GM18951 (cell line): Measurements from ENCODE around the gene XNDC1N.

Experiments
- POLR2A ChIP-seq: IDR thresholded peaks from 4 replicates; pipeline ENCODE4 v1.6.1; 2011; ENCODE audit warnings: mild to moderate bottlenecking; ENCODE audit not compliant: insufficient read length, insufficient read depth; ENCODE audit errors: extremely low read depth
- in situ Hi-C: fragments of 300-500 bp; cut with MboI; formaldehyde crosslinking; loops from one replicate; pipeline ENCODE4 v1.12.0; 2022; ENCODE audit warnings: low sequenced_read_pairs, mixed read lengths, inconsistent platforms; ENCODE audit not compliant: unreplicated experiment

The XNDC1N gene

GRCh38 chr11:71946144-71946571 is 17.8 kb upstream of the XNDC1N start:
- in situ Hi-C loops: no loop called here
- TF ChIP-seq POLR2A: no peak

GRCh38 chr11:71940561-71941219 is 12.3 kb upstream of the XNDC1N start:
- no peak for TF ChIP-seq POLR2A
- in situ Hi-C loops: no loop called here

GRCh38 chr11:71937826-71938225 is 9.4 kb upstream of the XNDC1N start:
- in situ Hi-C loops: no loop called here
- no peak for TF ChIP-seq POLR2A

GRCh38 chr11:71936825-71937224 is 8.4 kb upstream of the XNDC1N start:
- in situ Hi-C loops: no loop called here
- TF ChIP-seq POLR2A: no peak

GRCh38 chr11:71935338-71935925 is 7.0 kb upstream of the XNDC1N start:
- no peak for TF ChIP-seq POLR2A
- in situ Hi-C loops: no loop called here

- TF ChIP-seq POLR2A: no peak
- in situ Hi-C loops: no loop called here
Measured at GRCh38 chr11:71934213-71934612, 5.8 kb upstream of the XNDC1N start.

GRCh38 chr11:71933141-71933933 is 4.9 kb upstream of the XNDC1N start:
- in situ Hi-C loops: no loop called here
- TF ChIP-seq POLR2A: no peak

GRCh38 chr11:71931245-71931602 is 2.8 kb upstream of the XNDC1N start:
- in situ Hi-C loops: no loop called here
- no peak for TF ChIP-seq POLR2A

GRCh38 chr11:71930556-71931244 is 2.3 kb upstream of the XNDC1N start:
- TF ChIP-seq POLR2A: no peak
- in situ Hi-C loops: no loop called here

- no peak for TF ChIP-seq POLR2A
- in situ Hi-C loops: no loop called here
Measured at GRCh38 chr11:71929491-71929890, 1.1 kb upstream of the XNDC1N start.

- in situ Hi-C loops: no loop called here
- peak; percentile 83 for TF ChIP-seq POLR2A
Measured at GRCh38 chr11:71928737-71929443, 496 bp upstream of the XNDC1N start, which contains the start of gene RNF121. RNF121 (plus strand) TSS chr11:71929046; CDS start chr11:71929062, 16 bp downstream.

GRCh38 chr11:71917646-71918140 is 10.7 kb downstream of the XNDC1N start:
- TF ChIP-seq POLR2A: no peak
- in situ Hi-C loops: no loop called here
